Measurements from ENCODE around the gene SZT2. TPM values are rescaled to one million over a fixed set of nuclear protein-coding genes. Genes with fewer than 3 reads are reported as not detected.

The SZT2 gene
- total and polyA plus RNA-seq, 2 of the 13 experiments (the other 11 are each of a cell fraction or from before 2014, with no cell fraction given) = 8.0 to 8.8 TPM

DNA sequence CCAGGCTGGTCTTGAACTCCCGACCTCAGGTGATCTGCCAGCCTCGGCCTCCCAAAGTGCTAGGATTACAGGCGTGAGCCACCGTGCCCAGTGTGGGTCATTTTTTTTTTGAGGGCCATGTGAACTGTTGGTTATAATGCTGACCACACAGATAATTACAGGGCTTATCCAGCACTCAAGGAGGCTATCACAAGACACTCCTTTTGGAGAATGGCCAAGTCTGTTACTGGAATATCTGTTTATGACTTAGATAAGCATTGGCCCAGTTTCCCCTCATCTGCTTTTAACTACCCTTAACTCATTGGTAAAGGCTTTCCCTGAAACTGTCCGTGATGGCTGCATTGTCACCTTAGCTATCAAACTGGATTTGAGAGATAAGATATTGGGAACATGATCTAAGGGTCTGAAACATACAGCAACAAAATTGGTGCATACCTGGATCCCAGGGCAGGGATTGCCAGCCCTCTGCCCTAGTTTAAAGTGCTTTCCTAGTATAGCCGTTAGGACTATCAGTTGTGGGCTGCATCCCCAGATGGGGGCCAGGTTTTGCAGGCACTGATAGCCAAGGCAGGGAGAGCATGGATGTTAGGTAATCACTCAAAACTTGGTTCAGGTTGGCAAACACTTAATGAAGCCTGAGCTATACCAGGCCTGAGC, 15.6 kb downstream of the SZT2 start:
- Histone ChIP-seq H4K20me1 (ENCODE audit: insufficient read depth, low read length) (no peaks in the 10 kb centered on the region), H3K4me2 (ENCODE audit: low read depth, low read length) (no peak overlapping the region), H3K9me3 (ENCODE audit: low read length) (no peaks in the 10 kb centered on the region), H2AFZ (ENCODE audit: low read length) (no peak overlapping the region), H3K4me3 (replicated peaks in 1 of 3; ENCODE audit: insufficient read depth in 1 of 3, low read depth in 2 of 3, low read length in 3 of 3) (no peak overlapping the region), H3K27ac (ENCODE audit: extremely low read length, insufficient read depth, low read length) (no peak overlapping the region), H3K27me3 (ENCODE audit: control insufficient read depth in 1 of 2, insufficient read depth in 2 of 2, low read length in 2 of 2) (no peaks in the 10 kb centered on the region), H3K79me2 (ENCODE audit: insufficient read depth, low read length) (no peaks in the 10 kb centered on the region), H3K9ac (ENCODE audit: insufficient read depth, low read depth, low read length) (no peak overlapping the region), H3K4me1 (ENCODE audit: insufficient read depth, low read length) (peaks cover 10% of the 10 kb centered on the region), H3K36me3 (replicated peaks in 1 of 2; ENCODE audit: control insufficient read depth in 1 of 2, insufficient read depth in 2 of 2, low read length in 2 of 2) (peaks cover 9 to 24% of the 10 kb centered on the region in 2 experiments; a peak in 4 of 5 replicates)
- in situ Hi-C loops (cut with HindIII; ENCODE audit: extremely low pct_ligation_motif_present, low pct_unique_long_range_greater_than_20kb) = loop anchor here (25.0 kb wide), 1 partner anchor 493 kb away; no protein-coding TSS in a partner anchor
- no TSS peak for BruUV-seq (replicated peaks)
- intact Hi-C loops (cut with micrococcal nuclease; ENCODE audit: unreplicated experiment) = no loop called here
- 99% methylated on average over 6 of the region's 6 CpGs for WGBS (ENCODE audit: low lambda C conversion rate)
- TF ChIP-seq MAFK (conservative IDR thresholded peaks at IDR 0.05 in 1 of 2, IDR thresholded peaks at IDR 0.05 in 1 of 2; ENCODE audit: low read length in 2 of 2) (peak; percentile 23 to 27; a peak in 3 of 4 replicates), DRAP1 (CRISPR knock-in tag; IDR thresholded peaks at IDR 0.05) (no peak), HMG20B (CRISPR knock-in tag; conservative IDR thresholded peaks at IDR 0.05) (no peak)
- no peak for FAIRE-seq
- ATAC-seq = no peak
- ChIA-PET CTCF (ENCODE audit: low intra/inter-chr PET ratio, low total read pairs) (no interaction called here), POLR2A (no interaction called here)
- DNase-seq (ENCODE audit: low spot score) = no peak

GRCh38 chr1:43405876-43406234, 16.2 kb downstream of the SZT2 start:
- H2AFZ ChIP-seq (ENCODE audit: low read length) = no peak overlapping the region
- H3K36me3 ChIP-seq (replicated peaks in 1 of 2; ENCODE audit: control insufficient read depth in 1 of 2, insufficient read depth in 2 of 2, low read length in 2 of 2) = peaks cover 9 to 24% of the 10 kb centered on the region in 2 experiments; a peak in 4 of 5 replicates
- BruUV-seq (replicated peaks) = no TSS peak
- H3K4me2 ChIP-seq (ENCODE audit: low read depth, low read length) = no peak overlapping the region
- TF ChIP-seq ZNF512B (CRISPR knock-in tag; IDR thresholded peaks at IDR 0.05; ENCODE audit: borderline replicate concordance) = no peak
- peak; percentile 91 for TF ChIP-seq ZNF263 (CRISPR knock-in tag; IDR thresholded peaks at IDR 0.05)
- TF ChIP-seq KLF13 (CRISPR knock-in tag; IDR thresholded peaks at IDR 0.05) = no peak
- no peak for TF ChIP-seq SP5 (CRISPR knock-in tag; IDR thresholded peaks at IDR 0.05; ENCODE audit: borderline replicate concordance, low read depth)
- peaks cover 10% of the 10 kb centered on the region for H3K4me1 ChIP-seq (ENCODE audit: insufficient read depth, low read length)
- no peaks in the 10 kb centered on the region for H3K9me3 ChIP-seq (ENCODE audit: low read length)
- DNase-seq (ENCODE audit: low spot score) (no peak), ATAC-seq (no peak), FAIRE-seq (no peak)
- CTCF ChIA-PET (ENCODE audit: low intra/inter-chr PET ratio, low total read pairs) = no interaction called here
- H4K20me1 ChIP-seq (ENCODE audit: insufficient read depth, low read length) = no peaks in the 10 kb centered on the region
- H3K27ac ChIP-seq (ENCODE audit: extremely low read length, insufficient read depth, low read length) = no peak overlapping the region
- H3K9ac ChIP-seq (ENCODE audit: insufficient read depth, low read depth, low read length) = no peak overlapping the region
- H3K79me2 ChIP-seq (ENCODE audit: insufficient read depth, low read length) = no peaks in the 10 kb centered on the region
- H3K4me3 ChIP-seq (replicated peaks in 1 of 3; ENCODE audit: insufficient read depth in 1 of 3, low read depth in 2 of 3, low read length in 3 of 3) = no peak overlapping the region
- no peaks in the 10 kb centered on the region for H3K27me3 ChIP-seq (ENCODE audit: control insufficient read depth in 1 of 2, insufficient read depth in 2 of 2, low read length in 2 of 2)
- in situ Hi-C loops (cut with HindIII; ENCODE audit: extremely low pct_ligation_motif_present, low pct_unique_long_range_greater_than_20kb) = loop anchor here (25.0 kb wide), 1 partner anchor 494 kb away; no protein-coding TSS in a partner anchor
- POLR2A ChIA-PET = no interaction called here
- intact Hi-C loops (cut with micrococcal nuclease; ENCODE audit: unreplicated experiment) = no loop called here
- WGBS (ENCODE audit: low lambda C conversion rate) = 90% methylated on average over 2 of the region's 2 CpGs
